OCI-LY7 (cell line): ENCODE results near the gene PARD3B.

ENCODE experiments used
- CTCF ChIP-seq: fragments of 200-600 bp; sonication (generic); conservative IDR thresholded peaks from 2 replicates; pipeline ENCODE4 v1.5.1; 2014; ENCODE audit warnings: mild to moderate bottlenecking, antibody characterized with exemption, low read length, moderate library complexity, mixed read lengths
- EZH2phosphoT487 ChIP-seq: fragments of 200-600 bp; sonication (generic); IDR thresholded peaks from 2 replicates; pipeline ENCODE4 v1.6.1; 2018; ENCODE audit warnings: low read depth, borderline replicate concordance, mild to moderate bottlenecking, mixed run types, antibody characterized with exemption, low read length, moderate library complexity, mixed read lengths

DNA sequence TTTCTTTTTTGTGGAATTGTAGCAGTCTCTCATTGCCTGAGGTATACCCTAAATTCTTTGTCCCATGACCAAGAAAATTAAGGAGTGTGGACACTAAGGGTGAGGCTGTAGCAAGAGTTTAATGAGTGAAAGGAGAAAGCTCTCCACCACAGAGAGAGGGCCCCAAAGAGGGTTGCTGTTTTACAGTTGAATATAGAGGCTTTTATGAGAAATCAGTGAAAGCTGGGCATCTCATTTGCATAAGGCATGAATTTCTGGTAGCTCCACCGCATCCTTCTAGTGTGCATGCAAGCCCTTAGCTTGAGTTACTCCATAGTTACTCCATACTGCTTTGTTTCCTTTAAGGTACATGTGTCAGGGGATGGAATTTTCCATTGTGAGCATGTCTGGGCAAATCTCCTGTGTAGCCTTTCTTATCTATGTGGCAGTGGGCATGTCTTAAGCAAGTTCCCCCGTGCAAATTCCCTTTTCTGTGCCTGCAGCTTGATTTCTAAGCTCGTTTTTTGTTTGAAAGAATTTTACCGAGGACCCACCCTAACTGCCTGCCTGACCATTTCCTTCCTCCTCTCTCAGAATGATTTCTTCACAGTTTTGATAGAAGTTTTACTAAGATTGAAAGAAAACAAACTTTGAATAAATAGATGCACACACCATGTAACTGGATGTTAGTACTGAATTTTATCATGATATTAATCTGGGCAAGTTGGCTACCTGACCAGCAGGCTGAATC, 218.9 kb downstream of the PARD3B start:
- TF ChIP-seq CTCF (no peak), EZH2phosphoT487 (no peak)
